ENCODE data around the gene NSUN2.

Gene NSUN2

DNA sequence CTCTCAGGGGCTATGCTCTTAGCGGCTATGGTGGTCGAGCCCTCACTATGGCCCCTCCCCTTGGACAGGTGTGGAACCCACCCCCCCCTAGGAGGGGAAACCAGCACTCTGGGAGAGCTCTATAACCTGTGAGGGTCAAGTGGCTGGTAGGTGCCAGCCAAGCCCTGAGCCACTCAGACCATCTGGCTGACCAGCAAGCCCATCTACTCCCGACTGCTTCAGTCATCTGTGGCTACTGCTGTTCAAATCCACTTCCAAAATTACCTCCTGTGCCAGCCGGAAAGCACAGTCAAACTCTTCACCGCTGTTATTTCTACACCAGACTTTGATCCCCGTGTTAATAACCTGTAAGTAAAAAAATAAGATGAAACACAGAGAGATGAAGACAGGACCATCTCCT, 28.5 kb downstream of the NSUN2 start:
- Histone ChIP-seq H3K4me2 (ENCODE audit: low read length) (no peak overlapping the region), H3K9me3 (ENCODE audit: control insufficient read depth, insufficient read depth, low read length) (no peaks in the 10 kb centered on the region), H3K27me3 (ENCODE audit: control insufficient read depth, low read length) (no peaks in the 10 kb centered on the region), H3K9me2 (replicated peaks; ENCODE audit: control insufficient read depth, low read length) (no peaks in the 10 kb centered on the region), H3K27ac (ENCODE audit: low read depth, low read length) (no peak overlapping the region), H3K36me3 (ENCODE audit: control insufficient read depth, low read length) (peaks cover 97% of the 10 kb centered on the region), H3K79me2 (ENCODE audit: control insufficient read depth, low read length) (no peaks in the 10 kb centered on the region; the same call in 1 of the 2 replicates), H3K4me1 (ENCODE audit: control insufficient read depth, low read length) (no peaks in the 10 kb centered on the region), H3K4me3 (ENCODE audit: low read length) (no peak overlapping the region), H4K20me1 (ENCODE audit: control insufficient read depth, insufficient read depth, low read depth, low read length) (peaks cover 2% of the 10 kb centered on the region), H3F3A (ENCODE audit: control insufficient read depth, insufficient read depth) (0 out of 2 replicates have a peak, but pooled peaks cover 3% of the 10 kb centered on the region)
- no peak for TF ChIP-seq EZH2phosphoT487 (IDR thresholded peaks at IDR 0.05; ENCODE audit: borderline replicate concordance, low read length)

DNA sequence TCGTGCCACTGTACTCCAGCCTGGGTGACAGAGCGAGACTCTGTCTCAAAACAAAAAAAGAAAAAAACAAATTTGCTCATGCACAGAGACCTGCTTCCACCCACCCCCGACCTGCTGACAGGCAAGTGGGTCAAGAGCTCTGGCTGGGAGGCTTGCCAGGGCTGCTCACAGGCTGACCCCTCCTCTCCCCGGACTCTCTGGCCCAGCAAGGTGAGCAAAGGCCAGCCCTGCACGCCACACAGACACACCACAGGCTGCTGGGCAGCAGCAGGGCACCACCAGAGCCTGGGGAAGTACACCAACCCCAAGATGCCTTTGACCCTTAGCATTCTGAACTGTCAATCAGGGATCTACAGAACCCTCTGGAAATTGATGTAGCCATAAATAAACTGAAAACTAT, 29.2 kb downstream of the NSUN2 start:
- H3K4me3 ChIP-seq (ENCODE audit: low read length): no peak overlapping the region
- H3K27ac ChIP-seq (ENCODE audit: low read depth, low read length): no peak overlapping the region
- H3K79me2 ChIP-seq (ENCODE audit: control insufficient read depth, low read length): no peaks in the 10 kb centered on the region; the same call in 1 of the 2 replicates
- H3K36me3 ChIP-seq (ENCODE audit: control insufficient read depth, low read length): peaks cover 95% of the 10 kb centered on the region
- peaks cover 2% of the 10 kb centered on the region for H4K20me1 ChIP-seq (ENCODE audit: control insufficient read depth, insufficient read depth, low read depth, low read length)
- H3K4me1 ChIP-seq (ENCODE audit: control insufficient read depth, low read length): no peaks in the 10 kb centered on the region
- H3K9me3 ChIP-seq (ENCODE audit: control insufficient read depth, insufficient read depth, low read length): no peaks in the 10 kb centered on the region
- TF ChIP-seq, protein P1, sequence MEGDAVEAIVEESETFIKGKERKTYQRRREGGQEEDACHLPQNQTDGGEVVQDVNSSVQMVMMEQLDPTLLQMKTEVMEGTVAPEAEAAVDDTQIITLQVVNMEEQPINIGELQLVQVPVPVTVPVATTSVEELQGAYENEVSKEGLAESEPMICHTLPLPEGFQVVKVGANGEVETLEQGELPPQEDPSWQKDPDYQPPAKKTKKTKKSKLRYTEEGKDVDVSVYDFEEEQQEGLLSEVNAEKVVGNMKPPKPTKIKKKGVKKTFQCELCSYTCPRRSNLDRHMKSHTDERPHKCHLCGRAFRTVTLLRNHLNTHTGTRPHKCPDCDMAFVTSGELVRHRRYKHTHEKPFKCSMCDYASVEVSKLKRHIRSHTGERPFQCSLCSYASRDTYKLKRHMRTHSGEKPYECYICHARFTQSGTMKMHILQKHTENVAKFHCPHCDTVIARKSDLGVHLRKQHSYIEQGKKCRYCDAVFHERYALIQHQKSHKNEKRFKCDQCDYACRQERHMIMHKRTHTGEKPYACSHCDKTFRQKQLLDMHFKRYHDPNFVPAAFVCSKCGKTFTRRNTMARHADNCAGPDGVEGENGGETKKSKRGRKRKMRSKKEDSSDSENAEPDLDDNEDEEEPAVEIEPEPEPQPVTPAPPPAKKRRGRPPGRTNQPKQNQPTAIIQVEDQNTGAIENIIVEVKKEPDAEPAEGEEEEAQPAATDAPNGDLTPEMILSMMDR (IDR thresholded peaks at IDR 0.05; ENCODE audit: low read depth, low read length, poor library complexity, severe bottlenecking): no peak
- no peak for TF ChIP-seq EZH2phosphoT487 (IDR thresholded peaks at IDR 0.05; ENCODE audit: borderline replicate concordance, low read length)
- no peaks in the 10 kb centered on the region for H3K9me2 ChIP-seq (replicated peaks; ENCODE audit: control insufficient read depth, low read length)
- H3K4me2 ChIP-seq (ENCODE audit: low read length): no peak overlapping the region
- H3K27me3 ChIP-seq (ENCODE audit: control insufficient read depth, low read length): no peaks in the 10 kb centered on the region
- H3F3A ChIP-seq (ENCODE audit: control insufficient read depth, insufficient read depth): 0 out of 2 replicates have a peak, but pooled peaks cover 3% of the 10 kb centered on the region

DNA sequence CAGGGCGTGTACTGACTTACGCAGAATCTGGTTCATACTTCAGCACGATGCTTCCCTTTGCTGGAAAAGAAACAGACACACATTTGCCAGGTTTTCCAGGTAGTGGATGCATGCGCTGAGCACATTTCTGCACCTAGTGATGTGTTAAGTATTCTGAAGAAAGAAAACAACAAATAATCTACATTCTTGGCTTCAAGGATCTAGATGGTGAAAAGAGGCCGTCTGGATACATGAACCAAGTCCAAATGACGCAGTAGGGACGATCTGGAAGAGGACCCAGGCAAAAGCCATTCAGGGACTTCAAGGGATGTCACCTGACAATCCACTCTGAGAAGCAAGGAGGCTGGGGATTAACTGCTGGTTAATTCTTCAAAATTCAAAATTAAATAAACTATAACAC, 30.4 kb downstream of the NSUN2 start:
- no peak overlapping the region for H3K4me2 ChIP-seq (ENCODE audit: low read length)

DNA sequence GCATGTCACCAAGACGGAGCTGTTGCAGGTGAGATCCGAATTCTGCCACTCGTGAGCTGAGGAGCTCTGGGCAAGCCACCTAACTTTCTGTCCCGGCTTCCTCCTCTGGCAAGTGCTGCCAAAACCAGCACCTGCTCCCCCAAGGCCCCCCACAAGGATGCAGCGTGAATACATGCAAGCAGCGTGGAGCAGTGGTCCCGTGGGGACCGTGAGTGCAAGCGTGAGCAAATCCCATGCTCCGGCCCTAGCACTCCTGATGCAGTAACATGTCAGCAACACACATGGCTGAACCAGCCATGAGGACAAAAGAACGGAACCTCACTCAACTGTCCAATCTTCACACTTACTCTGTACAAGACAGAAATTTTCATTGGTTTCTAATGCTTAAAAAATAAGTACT, 31.0 kb downstream of the NSUN2 start:
- Histone ChIP-seq H3K4me2 (ENCODE audit: low read length) (no peak overlapping the region), H3F3A (ENCODE audit: control insufficient read depth, insufficient read depth) (peaks cover 8% of the 10 kb centered on the region; the same call in 1 of the 2 replicates), H3K4me1 (ENCODE audit: control insufficient read depth, low read length) (no peaks in the 10 kb centered on the region), H3K27me3 (ENCODE audit: control insufficient read depth, low read length) (no peaks in the 10 kb centered on the region), H3K9me3 (ENCODE audit: control insufficient read depth, insufficient read depth, low read length) (no peaks in the 10 kb centered on the region), H3K9me2 (replicated peaks; ENCODE audit: control insufficient read depth, low read length) (no peaks in the 10 kb centered on the region), H3K36me3 (ENCODE audit: control insufficient read depth, low read length) (peaks cover 95% of the 10 kb centered on the region), H3K79me2 (ENCODE audit: control insufficient read depth, low read length) (no peaks in the 10 kb centered on the region), H3K4me3 (ENCODE audit: low read length) (no peak overlapping the region), H4K20me1 (ENCODE audit: control insufficient read depth, insufficient read depth, low read depth, low read length) (peaks cover 2% of the 10 kb centered on the region), H3K27ac (ENCODE audit: low read depth, low read length) (no peak overlapping the region)
- TF ChIP-seq, protein P1 (IDR thresholded peaks at IDR 0.05; ENCODE audit: low read depth, low read length, poor library complexity, severe bottlenecking): no peak
- no peak for TF ChIP-seq EZH2phosphoT487 (IDR thresholded peaks at IDR 0.05; ENCODE audit: borderline replicate concordance, low read length)

More for the DNA sequence above, 30.4 kb downstream of the NSUN2 start:
- Histone ChIP-seq H3K4me1 (ENCODE audit: control insufficient read depth, low read length) (no peaks in the 10 kb centered on the region), H3K27ac (ENCODE audit: low read depth, low read length) (no peak overlapping the region), H3K79me2 (ENCODE audit: control insufficient read depth, low read length) (no peaks in the 10 kb centered on the region), H3K36me3 (ENCODE audit: control insufficient read depth, low read length) (peaks cover 95% of the 10 kb centered on the region), H3K4me3 (ENCODE audit: low read length) (no peak overlapping the region), H3K9me3 (ENCODE audit: control insufficient read depth, insufficient read depth, low read length) (no peaks in the 10 kb centered on the region), H4K20me1 (ENCODE audit: control insufficient read depth, insufficient read depth, low read depth, low read length) (peaks cover 2% of the 10 kb centered on the region), H3K27me3 (ENCODE audit: control insufficient read depth, low read length) (no peaks in the 10 kb centered on the region), H3K9me2 (replicated peaks; ENCODE audit: control insufficient read depth, low read length) (no peaks in the 10 kb centered on the region), H3F3A (ENCODE audit: control insufficient read depth, insufficient read depth) (0 out of 2 replicates have a peak, but pooled peaks cover 3% of the 10 kb centered on the region)
- TF ChIP-seq, protein P1 (IDR thresholded peaks at IDR 0.05; ENCODE audit: low read depth, low read length, poor library complexity, severe bottlenecking): no peak
- no peak for TF ChIP-seq EZH2phosphoT487 (IDR thresholded peaks at IDR 0.05; ENCODE audit: borderline replicate concordance, low read length)

Measured in DOHH2 (cell line).